GM18907 (cell line): ENCODE data around the gene CCDC116.
"Not testable (repeated sequence)": the region's sequence is repeated elsewhere in the genome, so short reads cannot be mapped to it uniquely, and the experiment has no call there.

Experiments used
- ATAC-seq: cut with Tn5 transposase; IDR thresholded peaks from one replicate; pipeline ENCODE4 v1.9.1; 2021; ENCODE audit warnings: mild to moderate bottlenecking, moderate library complexity; ENCODE audit not compliant: unreplicated experiment

The CCDC116 gene, protein sequence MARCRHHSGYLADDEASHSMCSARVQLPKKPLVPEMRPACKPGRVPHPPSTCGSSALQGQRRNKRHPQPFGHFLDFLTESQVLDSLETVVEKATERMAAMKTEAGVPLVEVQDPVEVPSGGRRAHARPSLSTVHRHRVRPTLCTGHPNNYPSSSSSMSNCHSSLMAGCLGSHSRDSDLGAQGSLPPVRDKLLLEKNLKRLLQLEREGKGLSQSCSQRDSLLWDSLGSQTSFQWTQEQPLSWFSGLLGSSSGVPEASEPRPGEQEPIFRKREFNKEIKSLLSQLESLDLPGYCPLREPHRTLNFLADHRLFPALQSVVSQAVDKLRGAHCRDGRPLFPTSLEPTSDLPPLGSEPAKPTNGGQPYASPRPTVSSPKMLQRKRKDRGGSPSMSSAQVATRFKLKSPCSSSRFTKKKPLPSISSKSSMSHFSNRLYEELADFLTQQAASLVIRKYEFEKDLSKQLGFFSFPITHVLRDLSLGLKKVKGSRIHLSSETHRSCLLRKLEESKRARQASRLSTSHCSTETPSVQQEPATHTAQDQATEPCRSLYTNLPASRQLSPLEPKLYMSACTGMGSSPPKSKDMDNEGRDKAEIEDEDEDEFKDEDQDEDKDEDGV

DNA sequence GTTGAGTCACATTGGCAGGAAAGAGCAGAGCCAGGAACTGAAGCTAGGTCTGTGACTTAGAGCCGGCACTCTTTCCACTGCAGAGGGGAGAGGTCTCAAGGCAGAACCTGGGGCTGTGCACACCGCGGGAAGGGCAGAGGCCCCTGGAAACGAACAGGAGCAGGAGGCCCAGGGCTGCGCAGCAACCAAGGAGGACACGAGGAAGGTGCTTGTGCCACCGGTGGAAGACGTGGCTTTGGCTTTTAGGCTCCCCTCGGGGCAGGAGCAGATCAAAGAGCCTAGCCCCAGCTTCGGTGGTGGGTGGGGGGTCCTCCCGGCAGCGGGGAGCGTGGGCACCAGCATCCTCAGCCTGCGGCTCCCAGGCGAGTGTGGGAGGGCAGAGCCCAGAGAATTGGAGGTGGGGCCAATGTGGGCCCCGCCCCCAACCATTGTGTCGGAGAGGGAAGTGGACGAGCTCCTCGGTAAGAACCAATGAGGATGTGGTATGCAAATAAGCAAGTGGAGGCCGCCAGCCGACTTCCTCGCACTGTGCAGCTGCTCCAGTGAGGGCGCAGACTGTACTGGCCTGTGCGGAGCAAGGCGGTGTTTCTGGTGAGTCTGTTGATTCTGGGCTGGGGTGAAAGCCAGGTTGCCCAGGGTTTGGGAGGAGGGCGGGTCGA lies at the start of gene CCDC116:
Gene CCDC116, plus strand, starts transcription at position 524 of the 659 bp plus-strand sequence. CDS start 422 bp downstream, outside the sequence.
- ATAC-seq: no peak

DNA sequence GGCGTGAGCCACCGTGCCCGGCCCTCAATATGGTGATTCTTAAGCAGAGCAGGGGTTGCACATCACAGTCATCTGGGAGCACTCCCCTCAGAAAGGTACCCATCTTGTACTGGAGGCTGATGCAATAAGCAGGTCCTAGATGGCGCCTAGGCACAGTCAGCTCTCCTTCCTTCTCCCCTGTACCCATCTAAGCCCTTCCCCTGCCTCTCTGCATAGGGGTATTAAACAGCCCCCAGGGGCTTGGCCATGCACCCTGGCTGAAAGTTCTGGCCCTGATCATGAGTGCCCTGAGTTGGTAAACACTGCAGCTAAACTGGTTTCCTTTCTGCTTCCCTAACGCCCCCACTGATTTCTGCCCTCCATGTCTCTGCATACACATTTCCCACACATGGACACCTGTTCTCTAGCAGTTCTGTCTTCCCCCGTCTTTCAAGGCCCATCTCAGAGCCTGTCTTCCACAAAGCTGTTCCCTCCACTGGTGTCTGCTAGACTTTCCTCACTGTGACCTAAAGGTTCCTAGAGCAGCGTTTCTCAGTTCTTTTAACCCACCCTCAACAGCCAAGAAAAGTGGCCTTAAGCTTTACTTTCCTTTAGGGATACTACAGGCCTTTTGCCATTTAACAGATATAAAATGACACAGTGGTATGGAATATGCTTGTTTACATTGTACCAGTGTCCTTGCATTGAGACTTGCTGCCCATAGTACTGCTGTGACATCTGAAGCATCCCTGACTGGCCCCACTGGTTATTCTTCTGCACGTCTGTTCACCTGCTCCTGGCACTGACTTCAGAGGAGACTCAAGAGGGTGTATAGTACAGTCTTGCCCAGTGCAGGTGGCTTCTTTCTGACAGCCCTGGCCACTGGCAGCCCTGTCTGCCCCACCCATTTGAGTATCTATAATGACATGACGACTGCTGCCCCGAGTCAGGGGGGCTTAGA lies 49.5 kb upstream of the CCDC116 start:
- no peak for ATAC-seq

DNA sequence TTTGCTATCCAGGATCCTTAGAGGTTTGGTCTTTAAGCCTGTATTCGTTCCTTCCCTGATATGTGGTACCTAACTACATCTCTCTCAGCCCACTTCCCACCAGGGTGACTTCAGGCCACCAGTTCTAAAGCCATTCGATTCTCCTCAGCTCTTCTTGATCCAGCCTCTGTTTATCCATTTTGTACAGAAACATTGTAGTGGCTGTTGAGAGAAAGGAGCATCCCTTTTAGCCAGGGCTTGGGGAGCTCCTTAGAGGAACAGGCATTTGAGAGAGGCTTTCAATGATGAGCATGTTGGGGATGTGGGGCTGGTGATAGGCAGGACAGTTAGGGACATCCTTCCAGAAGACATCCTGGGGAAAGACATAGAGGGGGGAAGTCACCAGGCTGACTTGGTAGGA lies 47.2 kb upstream of the CCDC116 start:
- no peak for ATAC-seq

DNA sequence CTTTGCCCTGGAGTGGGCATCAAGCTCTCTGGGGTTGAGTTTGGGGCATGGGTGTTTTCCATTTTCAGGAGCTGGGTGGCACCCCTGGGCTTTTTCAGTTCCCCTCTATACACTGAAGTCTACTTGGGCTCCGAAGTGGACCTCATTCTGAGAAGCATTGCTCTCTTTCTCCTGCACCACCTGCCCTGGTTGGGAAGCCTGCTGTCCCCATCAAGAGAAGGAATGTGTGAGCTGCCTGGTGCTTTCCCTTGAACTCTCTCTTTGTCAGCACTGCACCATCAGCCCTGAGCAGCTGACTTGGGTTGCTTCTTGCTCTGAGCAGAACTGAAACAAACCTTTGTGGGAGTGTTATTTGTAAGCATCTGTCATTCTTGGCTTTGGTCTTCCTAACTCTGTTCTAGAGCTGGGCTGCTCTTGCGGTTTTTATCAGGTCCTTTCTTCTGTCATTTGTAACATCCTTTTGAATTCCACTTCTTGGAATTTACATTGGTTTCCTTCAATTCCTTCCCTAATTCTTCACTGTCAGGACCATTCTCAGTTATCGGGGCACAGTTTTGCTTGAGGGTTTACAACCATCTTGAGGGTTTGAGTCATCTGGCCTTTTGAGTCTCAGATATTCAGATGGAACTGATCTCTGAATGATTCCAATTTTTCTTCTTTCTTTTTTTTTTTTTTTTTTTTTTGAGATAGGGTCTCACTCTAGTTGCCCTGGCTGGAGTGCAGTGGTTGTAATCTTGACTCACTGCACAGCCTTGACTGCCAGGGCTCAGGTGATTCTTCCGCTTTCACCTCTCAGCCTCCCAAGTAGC lies 44.6 kb upstream of the CCDC116 start:
- ATAC-seq: peak; percentile 78

DNA sequence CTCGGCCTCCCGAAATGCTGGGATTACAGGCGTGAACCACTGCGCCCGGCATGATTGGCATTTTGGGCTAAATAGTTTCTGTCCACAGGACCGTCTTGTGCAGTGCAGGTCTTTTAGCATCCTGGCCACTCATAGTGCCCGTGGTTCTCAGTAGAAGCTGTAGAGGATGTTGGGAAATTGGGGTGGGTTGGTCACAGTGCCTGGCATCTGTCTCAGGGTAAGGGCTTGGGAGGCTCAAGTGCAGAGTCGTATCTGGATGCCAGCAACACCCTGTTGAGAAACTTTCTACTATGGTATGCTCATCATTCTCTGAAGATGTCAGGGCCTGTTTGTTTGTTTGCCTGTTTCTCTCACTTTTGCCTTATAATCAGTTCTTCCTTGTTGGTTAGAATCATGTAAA lies 43.2 kb upstream of the CCDC116 start:
- ATAC-seq: no peak

DNA sequence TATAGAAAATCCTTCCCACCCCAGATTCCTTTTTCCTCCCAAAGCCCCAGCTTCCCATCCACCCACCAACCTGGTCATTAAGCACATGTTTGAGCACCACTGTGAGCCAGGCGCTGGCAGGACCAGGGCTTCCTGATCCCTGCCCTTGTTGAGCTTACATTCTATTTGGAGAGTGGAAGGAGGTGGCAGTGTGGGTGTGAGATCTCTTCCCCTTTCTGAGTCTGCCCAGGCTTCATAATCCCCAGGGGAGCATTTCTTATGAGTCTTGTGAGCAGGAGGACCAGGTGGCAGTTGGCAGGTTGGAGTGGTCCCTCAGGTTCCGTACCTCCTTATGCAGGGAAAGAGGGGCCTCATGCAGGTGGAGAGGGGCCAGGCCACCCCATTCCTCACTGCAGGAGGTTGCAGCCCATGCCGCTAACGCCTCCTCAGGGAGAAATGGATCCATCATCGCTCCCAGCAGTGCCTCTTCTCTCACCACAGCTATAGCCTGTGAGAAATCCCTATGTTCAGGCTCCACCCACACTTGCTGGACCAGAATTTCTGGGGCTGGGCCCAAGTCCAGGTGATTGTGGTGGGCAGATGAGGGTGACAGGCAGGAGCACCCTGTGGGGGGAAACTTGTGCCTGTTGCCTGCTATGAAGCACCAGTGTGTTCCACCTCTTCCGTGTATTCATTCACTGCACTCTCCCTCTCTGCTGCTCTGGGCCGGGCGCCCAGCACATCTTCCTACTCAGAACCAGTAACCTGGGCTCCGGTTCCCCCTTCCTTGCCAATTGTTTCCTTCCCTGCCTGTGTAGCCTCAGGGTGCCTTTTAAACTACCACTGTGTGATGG lies 41.5 kb upstream of the CCDC116 start:
- ATAC-seq: no peak

DNA sequence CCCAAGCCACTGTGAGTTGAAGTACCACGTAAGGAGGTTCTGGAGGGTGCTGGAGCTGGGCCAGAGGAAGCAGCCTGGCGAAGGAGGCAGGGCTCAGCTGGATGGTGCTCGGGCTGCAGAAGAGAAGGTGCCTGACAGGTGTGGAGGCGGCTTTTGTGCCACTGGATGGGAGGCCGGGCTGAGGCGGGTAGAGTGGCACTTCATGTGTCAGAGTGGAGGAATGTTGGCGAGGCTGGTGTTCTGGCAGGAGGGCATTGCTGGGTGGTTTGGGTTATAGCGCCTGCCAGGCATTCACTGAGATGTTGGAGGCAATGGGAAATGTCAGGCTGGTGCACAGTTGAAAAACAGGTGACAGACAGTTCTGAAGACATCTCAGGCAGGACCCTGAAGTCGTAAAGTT lies 40.9 kb upstream of the CCDC116 start:
- no peak for ATAC-seq

DNA sequence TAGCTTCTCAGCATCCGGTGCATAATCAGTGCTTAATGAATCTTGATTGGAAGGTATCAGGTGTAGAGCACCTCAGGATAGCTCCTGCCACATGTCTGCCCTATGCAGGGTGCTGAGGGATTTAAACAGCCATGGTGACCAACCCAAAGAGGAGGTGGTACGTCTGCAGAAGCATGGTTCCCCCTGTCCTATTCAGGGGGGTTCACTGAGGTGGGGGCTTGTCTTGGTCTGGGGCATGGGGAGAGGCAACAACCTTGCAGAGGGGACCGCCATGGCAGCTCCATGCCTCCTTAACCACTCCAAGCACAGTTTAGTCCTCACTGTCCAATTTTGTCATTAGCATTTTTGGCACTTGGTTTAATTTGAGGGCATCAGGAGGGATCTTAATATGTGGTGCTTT lies 40.1 kb upstream of the CCDC116 start:
- ATAC-seq: no peak

DNA sequence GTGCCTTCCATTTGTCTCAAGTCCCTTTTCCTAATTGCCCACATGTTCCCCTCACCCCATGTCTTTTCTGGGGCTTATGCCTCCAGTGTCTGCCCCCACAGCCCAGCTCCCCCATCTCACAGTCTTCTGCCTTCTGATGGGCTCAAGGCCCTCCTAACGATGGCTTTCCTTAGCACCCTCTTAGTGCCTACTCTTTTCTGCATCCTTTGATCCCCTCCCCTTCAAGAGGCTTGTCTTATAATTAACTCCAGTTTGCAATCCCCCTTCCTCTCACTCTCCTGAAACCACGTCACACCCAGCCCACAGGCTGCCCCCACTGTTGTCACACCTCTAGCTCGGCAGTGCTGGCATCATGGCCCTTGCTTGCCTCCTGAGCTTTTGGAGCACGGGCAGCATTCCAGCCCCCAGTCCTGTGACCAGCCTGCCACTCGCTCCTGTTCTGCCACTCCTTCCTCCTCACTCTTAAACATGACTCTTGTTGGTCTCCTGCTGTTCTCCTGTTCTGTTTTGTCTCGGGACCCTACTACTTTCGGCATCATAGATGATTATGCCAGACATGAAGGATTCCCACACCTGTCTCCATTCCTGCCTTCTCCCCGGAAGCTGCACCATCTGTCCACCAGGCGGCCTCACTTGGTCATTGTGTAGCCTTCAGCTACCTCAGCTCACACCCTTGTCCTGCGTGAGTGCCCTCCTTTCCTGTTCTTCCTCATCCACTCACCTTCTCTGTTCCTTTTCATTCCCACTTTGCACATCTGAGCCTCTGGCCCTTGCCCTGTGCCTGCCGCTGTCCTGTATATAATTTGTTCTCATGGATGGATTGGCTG lies 38.9 kb upstream of the CCDC116 start:
- no peak for ATAC-seq

DNA sequence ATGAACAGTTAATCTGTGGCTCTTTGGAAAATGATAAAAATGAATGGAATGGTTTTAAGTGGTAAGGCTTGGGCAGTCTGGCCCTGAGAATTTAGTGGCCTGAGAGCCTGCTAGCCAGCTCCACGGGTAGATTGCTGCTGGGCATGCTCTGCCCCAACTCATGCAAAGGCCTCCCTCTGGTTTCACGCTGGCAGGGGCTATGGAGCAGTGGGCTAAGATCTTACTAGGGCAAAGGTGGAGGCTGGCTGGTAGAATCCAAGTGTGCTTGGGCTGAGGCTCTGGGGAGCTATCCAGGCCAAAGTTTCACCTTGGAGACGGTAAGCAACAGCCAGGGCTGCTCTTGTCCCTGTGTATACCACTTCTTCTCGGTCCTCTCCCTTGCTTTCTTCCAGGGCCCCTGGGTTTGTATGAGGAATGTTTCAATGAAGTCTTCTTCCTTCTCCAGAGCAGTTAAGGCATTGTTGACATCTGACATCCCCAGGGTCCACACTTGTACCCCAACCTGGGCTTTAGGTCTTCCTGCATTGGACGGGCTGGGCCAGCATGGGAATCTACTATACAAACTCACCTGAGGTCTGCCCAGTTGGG lies 37.6 kb upstream of the CCDC116 start:
- ATAC-seq: no peak

DNA sequence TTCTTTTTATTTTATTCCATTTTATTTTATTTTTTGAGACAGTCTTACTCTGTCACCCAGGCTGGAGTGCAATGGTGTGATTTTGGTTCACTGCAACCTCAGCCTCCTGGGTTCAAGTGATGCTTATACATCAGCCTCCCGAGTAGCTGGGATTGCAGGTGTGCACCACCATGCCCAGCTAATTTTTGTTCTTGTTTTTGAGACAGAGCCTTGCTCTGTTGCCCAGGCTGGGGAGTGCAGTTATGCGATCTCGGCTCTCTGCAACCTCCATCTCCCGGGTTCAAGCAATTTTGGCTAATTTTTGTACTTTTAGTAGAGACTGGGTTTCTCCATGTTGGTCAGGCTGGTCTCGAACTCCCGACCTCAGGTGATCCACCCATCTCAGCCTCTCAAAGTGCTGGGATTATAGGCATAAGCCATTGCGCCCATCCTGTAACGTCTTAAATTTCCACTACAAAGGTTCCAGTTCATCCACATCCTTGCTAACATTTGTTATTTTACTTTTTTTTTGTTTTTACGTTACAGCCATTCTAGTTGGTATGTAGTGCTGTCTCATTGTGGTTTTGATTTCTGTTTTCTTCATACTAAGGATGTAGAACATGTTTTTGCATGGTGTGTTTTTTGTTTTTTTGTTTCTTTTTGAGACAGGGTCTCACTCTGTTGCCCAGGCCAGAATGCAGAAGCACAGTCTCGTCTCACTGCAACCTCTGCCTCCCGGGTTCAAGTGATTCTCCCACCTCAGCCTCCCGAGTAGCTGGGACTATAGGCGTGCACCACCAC lies 36.0 kb upstream of the CCDC116 start:
- not testable (repeated sequence) for ATAC-seq

DNA sequence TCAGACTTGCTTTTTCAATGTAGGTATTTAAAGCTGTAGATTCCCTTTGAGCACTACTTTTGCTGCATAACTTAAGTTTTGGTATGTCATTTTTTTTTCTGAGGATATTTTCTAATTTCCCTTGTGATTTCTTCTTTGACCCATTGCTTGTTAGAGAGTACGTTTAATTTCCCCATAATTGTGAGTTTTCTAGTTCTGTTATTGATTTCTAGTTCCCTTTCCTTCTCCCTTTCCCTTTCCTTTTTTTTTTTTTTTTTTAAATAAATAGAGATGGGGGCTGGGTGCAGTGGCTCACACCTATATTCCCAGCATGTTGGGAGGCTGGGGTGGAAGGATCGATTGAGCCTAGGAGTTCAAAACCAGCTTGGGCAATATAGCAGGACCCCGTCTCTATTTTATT lies 34.3 kb upstream of the CCDC116 start:
- ATAC-seq: no peak

DNA sequence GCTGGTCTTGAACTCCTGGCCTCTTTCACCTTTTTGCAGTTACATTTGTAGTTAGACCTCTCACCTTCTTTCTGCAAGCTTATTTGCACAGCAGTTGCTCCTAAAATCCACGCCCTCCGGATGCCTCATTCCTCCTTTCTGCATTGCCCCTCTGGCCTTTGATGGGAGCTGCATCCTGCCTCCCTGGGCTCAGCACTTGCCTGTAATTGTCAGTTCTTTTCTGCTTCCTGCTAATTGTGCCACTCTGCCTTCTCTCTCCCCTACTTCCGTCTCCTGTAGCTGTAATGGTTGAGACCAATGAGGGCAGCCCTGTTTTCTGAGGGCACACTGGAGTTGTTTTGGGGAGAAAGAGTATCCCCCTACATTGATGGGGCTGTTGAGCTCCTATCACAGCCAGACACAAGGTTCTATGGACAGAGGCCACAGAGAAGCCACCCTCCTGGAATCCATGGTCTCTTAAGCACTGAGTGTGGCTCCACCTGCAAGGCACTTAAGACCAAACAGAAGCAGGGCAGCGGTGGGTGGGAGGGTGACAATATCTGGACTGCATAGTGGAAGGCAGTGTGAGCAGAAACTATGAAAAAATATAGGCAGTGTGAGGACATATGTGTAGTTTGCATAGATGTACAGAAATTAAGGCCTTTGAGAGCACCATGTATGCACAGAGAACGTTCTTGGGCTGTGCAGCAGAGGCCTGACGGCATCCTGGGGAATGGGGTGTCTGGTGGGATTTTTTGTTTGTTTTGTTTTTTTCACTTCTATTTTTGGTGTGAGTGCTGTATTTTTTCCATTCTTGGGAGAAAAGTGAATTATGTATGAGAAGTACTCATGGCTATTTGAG lies 33.3 kb upstream of the CCDC116 start:
- ATAC-seq: no peak

DNA sequence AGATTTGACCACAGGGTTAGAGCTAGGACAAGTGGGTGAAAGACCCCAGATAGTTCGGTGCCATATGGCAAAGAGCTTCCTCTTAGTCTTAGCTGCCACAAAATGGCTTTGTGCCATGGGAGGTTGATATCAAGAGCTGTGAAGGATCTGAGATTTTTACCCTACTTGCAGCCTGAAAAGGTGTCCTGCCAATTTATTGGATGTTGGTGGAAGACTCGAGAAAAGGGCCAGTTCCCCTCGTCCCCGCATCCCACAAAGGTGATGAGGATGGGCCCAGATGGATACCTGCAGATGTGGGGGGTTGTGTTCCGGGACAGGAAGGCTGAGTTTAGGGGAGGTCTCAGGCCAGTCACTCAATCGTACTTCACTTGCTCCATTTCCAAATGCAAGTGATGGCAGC lies 30.0 kb upstream of the CCDC116 start:
- no peak for ATAC-seq

DNA sequence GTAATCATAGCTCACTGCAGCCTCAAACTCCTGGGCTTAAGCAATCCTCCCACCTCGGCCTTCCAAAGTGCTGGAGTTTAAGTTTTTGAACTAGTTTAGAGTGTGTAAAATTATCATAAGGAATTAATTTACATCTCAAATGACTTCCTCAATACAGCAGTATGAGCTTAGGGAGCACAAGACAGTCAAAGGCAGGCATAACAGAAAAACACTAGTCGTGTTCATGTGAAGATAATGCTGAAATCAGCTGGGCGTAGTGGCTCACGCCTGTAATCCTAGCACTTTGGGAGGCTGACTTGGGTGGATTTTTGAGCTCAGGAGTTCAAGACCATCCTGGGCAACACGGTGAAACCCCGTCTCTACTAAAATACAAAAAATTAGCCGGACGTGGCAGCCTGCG lies 28.6 kb upstream of the CCDC116 start:
- no peak for ATAC-seq

DNA sequence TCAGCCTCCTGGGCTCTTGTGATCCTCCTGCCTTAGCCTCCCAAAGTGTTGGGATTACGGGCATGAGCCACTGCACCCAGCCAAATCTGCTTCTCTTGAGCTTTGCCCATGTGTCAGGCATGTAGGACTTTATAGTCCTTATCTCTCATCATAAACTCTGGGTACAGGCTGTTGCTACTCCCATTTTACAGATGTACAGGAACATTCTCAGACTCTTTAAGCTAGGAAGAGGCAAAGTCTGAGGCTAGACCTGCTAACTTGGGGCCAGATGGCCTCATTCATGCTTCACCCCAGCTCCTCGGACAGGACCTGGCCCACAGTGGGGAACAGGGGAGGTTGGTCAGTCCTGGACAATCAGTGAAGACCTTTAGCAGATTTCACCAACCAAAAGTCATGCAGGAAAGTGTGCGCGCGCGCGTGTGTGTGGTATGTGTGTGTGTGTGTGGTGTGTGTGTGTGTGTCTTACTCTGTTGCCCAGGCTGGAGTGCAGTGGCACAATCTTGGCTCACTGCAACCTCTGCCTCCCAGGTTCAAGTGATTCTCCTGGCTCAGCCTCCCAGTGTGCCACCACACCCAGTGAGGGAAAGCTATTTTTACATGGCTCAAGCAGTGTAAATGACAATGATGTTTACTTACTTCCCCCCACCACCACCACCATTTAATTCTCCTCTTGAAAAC lies 26.5 kb upstream of the CCDC116 start:
- ATAC-seq: no peak
